Mesodermal cell (in vitro differentiated cells): ENCODE data around the gene UPP2.

Experiments
- H3K27ac ChIP-seq: 2 replicates; pipeline ENCODE4 v1.7.0; 2013; ENCODE audit warnings: mild to moderate bottlenecking, low read depth, low read length, moderate library complexity; ENCODE audit not compliant: severe bottlenecking
- H3K36me3 ChIP-seq: 2 replicates; pipeline ENCODE4 v1.7.1; 2013; ENCODE audit warnings: mild to moderate bottlenecking, low read length, moderate library complexity; ENCODE audit not compliant: control insufficient read depth, insufficient read depth
- H3K4me1 ChIP-seq: one replicate; pipeline ENCODE4 v1.7.1; 2013; ENCODE audit warnings: mild to moderate bottlenecking, low read length; ENCODE audit not compliant: insufficient read depth, control insufficient read depth, poor library complexity, severe bottlenecking
- H3K4me3 ChIP-seq: 2 replicates; pipeline ENCODE4 v1.7.0; 2013; ENCODE audit warnings: low read length, control low read depth, mild to moderate bottlenecking; ENCODE audit not compliant: insufficient read depth, poor library complexity, severe bottlenecking; ENCODE audit errors: extremely low read depth
- H3K9me3 ChIP-seq: 2 replicates; pipeline ENCODE4 v1.7.1; 2013; ENCODE audit warnings: mild to moderate bottlenecking, low read length, moderate library complexity; ENCODE audit not compliant: control insufficient read depth
- WGBS, 2 experiments: methylation state at CpG; one replicate each; pipeline ENCODE4 v1.1.5; 2013; ENCODE audit warnings: missing lambda C conversion rate in 2 of 2; ENCODE audit not compliant: insufficient coverage in 2 of 2; 5-methylcytosine and 5-hydroxymethylcytosine counted together

UPP2 gene

GRCh38 chr2:158174956-158175355 is 73.3 kb downstream of the UPP2 start:
- H3K4me3 ChIP-seq = no peak overlapping the region
- no peaks in the 10 kb centered on the region for H3K4me1 ChIP-seq
- no peaks in the 10 kb centered on the region for H3K36me3 ChIP-seq
- H3K27ac ChIP-seq = no peak overlapping the region
- H3K9me3 ChIP-seq = no peaks in the 10 kb centered on the region
- WGBS, 2 experiments = 91 to 93% methylated on average over 4 to 5 of the region's 5 CpGs

- no peaks in the 10 kb centered on the region for H3K9me3 ChIP-seq
- H3K36me3 ChIP-seq = no peaks in the 10 kb centered on the region
- H3K4me3 ChIP-seq = no peak overlapping the region
- H3K27ac ChIP-seq = no peak overlapping the region
- no peaks in the 10 kb centered on the region for H3K4me1 ChIP-seq
- WGBS, 2 experiments = 95% methylated on average over 2 of the region's 3 CpGs; no CpG with 5 or more reads in 1 of the 2 experiments
These were observed 77.0 kb downstream of the UPP2 start for GRCh38 chr2:158178646-158179045.

- Histone ChIP-seq H3K4me3 (no peak overlapping the region), H3K27ac (no peak overlapping the region), H3K9me3 (no peaks in the 10 kb centered on the region), H3K4me1 (no peaks in the 10 kb centered on the region), H3K36me3 (no peaks in the 10 kb centered on the region)
- 83 to 100% methylated on average over 1 of the region's 2 CpGs for WGBS, 2 experiments
These were observed 78.0 kb downstream of the UPP2 start for GRCh38 chr2:158179660-158180059.

GRCh38 chr2:158181171-158181570 is 79.5 kb downstream of the UPP2 start:
- Histone ChIP-seq H3K9me3 (no peaks in the 10 kb centered on the region), H3K36me3 (no peaks in the 10 kb centered on the region), H3K4me3 (no peak overlapping the region), H3K27ac (no peak overlapping the region), H3K4me1 (no peaks in the 10 kb centered on the region)
- WGBS, 2 experiments = 60 to 77% methylated on average over 2 of the region's 2 CpGs

GRCh38 chr2:158182676-158183295 is 81.1 kb downstream of the UPP2 start:
- Histone ChIP-seq H3K4me3 (no peak overlapping the region), H3K4me1 (no peaks in the 10 kb centered on the region), H3K9me3 (no peaks in the 10 kb centered on the region), H3K27ac (no peak overlapping the region), H3K36me3 (no peaks in the 10 kb centered on the region)
- 89 to 100% methylated on average over 1 to 3 of the region's 3 CpGs for WGBS, 2 experiments

- 29% methylated on average over 1 of the region's 1 CpG; no CpG with 5 or more reads in 1 of the 2 experiments for WGBS, 2 experiments
- H3K27ac ChIP-seq = no peak overlapping the region
- no peaks in the 10 kb centered on the region for H3K4me1 ChIP-seq
These were observed 82.3 kb downstream of the UPP2 start for GRCh38 chr2:158184001-158184400.

GRCh38 chr2:158184556-158185343 is 83.1 kb downstream of the UPP2 start:
- Histone ChIP-seq H3K36me3 (no peaks in the 10 kb centered on the region), H3K4me3 (no peak overlapping the region), H3K4me1 (no peaks in the 10 kb centered on the region), H3K27ac (no peak overlapping the region), H3K9me3 (no peaks in the 10 kb centered on the region)
- WGBS, 2 experiments = 97 to 100% methylated on average over 2 to 3 of the region's 3 CpGs

More at GRCh38 chr2:158184001-158184400, 82.3 kb downstream of the UPP2 start:
- no peaks in the 10 kb centered on the region for H3K9me3 ChIP-seq
- no peaks in the 10 kb centered on the region for H3K36me3 ChIP-seq
- H3K4me3 ChIP-seq = no peak overlapping the region
